ENCODE data around the gene CAPN9.

DNA sequence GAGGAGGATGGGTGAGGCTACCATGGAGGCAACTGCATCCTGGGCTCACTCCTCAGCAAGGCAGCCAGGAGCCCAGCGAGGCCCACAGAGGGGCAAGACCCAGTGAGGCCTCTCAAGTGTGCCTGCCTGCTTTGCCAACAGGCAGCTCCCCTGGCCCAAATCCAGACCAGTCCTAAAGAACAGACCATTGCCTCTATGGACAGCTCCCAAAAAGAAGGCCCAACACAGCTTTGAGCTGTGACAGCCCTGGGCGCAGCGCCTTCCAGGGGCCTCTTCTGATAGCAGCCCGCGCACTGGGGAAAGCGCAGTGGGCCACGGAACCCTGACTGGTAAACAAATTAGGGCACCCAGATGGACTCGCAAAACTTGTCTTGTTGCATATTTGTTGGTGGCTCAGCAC lies 95.6 kb downstream of the CAPN9 start:
- no peak for TF ChIP-seq POLR2AphosphoS5 (IDR thresholded peaks at IDR 0.05; ENCODE audit: borderline replicate concordance, low read depth, low read length)
- no peak for TF ChIP-seq EZH2 (IDR thresholded peaks at IDR 0.05)

All from SK-N-MC (cell line).